HK-2 (cell line): ENCODE measurements around the gene HNRNPA1.
"Not testable (repeated sequence)": the region's sequence is repeated elsewhere in the genome, so short reads cannot be mapped to it uniquely, and the experiment has no call there.

Source experiments
- DNase-seq: peaks from one replicate; pipeline ENCODE4 v3.0.0-alpha.2; 2018; ENCODE audit not compliant: unreplicated experiment

The HNRNPA1 gene

DNA sequence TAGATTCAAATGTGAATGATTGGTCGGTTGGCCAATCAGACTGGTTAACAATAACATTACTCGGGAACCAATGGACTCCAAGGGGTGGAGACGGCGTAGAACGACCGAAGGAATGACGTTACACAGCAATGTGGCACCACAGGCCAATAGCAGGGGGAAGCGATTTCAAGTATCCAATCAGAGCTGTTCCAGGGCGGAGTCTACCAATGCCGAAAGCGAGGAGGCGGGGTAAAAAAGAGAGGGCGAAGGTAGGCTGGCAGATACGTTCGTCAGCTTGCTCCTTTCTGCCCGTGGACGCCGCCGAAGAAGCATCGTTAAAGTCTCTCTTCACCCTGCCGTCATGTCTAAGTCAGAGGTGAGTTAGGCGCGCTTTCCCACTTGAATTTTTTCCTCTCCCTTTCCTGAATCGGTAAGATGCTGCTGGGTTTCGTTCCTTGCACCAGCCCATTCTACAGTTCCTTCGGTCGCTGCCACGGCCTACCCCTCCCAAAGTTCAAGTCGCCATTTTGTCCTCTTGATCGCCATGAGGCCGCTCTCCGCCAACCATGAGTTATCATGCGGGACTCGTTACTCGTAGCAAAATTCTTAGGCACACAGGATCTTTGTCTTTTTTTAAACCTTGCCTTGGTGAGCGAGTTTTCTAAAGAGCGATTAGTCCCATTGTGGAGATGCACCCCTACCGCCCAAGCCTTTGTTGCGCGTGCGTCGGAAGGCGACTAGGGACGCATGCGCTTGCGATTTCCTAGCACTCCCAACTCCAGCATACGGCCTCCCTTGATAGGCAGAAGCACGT, at the start of gene HNRNPA1:
Gene HNRNPA1, plus strand, starts transcription at position 259 of the 793 bp plus-strand sequence. Its CDS starts 82 bp downstream, at position 341.
- peak; percentile 95 for DNase-seq

DNA sequence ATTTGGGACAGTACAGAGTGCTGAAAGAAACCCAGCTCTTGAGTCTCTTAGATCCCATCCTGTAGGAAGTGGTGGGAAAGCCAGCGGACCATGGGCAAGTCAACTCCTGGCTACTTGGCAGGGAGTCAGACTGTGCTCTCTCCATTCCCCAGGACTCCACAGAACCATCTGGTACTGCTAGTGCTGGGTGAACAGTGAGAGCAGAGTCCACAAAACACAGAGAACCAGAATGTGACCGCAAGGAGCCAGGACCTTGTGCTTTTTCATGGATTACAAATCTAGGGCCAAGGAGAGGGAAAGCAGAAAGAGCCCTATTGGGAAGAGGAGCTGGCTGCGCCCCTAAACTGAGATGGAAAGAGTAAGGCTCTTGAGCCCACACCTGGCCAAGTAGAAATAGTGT, 49.3 kb upstream of the HNRNPA1 start:
- not testable (repeated sequence) for DNase-seq

DNA sequence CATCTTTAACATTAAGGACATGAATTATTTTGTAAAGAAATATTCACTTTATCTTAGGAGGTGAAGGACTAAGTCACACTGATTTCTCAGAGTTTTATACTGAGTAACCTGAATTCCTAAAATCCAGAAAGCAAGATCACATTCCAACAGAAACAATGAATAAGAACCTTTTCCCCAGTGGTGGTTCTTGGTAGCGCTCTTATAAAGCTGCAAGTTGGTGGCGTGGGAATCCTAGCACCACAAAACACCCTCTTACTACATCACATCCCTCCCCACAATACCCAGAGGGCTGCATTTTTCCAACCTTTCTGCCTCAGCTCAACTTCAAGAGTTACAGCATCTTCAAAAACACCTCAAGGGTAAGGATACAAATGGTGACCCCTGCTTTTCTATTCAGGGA, 47.7 kb upstream of the HNRNPA1 start:
- no peak for DNase-seq

GRCh38 chr12:54238531-54238930, 42.0 kb upstream of the HNRNPA1 start:
- no peak for DNase-seq

GRCh38 chr12:54239620-54240019, 40.9 kb upstream of the HNRNPA1 start:
- no peak for DNase-seq

DNA sequence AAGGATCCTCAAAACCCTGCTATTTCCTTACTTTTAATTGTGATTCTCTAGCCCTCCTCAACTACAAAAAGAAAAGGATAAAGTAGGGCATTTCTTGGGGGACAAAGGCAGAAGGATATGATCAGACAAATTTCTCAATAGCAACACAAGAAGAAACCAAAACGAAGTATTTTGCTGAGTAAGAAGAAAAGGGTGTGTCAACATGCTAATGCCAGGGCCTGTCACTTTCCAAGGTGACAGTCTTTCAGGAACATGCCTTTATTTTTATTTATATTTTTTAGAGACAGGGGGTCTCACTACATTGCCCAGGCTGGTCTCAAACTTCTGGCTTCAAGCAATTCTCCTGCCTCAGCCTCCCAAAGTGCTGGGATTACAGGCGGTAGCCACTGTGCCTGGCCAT, 40.4 kb upstream of the HNRNPA1 start:
- no peak for DNase-seq

DNA sequence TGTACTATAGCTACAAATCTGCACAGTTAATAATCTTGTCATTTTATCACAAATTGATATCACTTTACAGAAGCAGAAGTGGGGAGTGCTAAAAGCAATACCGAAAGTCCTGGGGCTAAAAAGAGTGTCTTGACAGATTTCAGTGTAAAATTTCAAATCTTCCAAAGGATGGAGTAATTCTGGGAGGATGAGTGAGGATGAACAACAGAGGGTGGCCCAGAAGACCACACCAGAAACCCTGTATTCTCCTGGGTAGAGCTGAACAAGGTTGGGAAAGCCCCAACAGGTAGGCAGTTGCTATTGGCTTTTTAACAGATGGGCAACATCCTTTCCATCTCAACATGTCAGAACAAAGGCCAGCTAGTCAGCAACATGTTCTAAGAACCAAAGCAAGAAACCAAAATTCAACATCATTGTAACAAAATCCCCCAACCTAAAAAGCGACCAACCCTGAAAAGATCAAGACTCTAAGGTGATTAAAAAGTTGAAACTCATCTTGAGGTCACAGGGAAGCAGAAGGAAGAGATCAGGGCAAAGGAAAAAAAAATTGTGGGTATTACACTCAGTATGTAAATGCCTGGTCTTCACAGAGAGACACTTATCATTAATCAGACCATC, 39.4 kb upstream of the HNRNPA1 start:
- DNase-seq = no peak

DNA sequence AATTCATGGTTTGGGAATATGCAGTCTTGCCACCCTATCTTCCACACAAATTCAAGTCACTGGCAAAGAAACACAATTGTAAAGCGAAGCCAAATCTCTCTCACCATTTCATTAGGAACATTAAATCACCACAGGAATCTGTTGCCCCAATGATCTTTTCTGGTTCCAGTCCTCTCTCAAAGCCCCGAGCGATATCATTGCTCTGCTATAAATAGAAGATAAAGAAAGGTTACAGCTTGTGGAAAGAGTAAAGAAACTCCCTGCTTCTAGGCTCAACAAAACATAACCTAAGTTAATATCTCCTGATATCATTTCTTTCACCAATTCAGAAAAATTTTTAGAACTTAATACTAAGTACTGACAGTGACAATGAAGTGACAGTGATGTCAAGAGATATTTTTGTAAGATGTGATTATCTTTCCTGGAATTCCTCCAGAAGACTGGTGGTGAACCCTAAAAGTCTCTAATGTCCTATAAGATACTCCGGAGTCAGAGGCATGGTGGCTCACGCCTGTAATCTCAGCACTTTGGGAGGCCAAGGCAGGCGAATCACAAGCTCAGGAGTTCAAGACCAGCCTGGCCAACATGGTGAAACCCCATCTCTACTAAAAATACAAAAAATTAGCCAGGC, 34.4 kb upstream of the HNRNPA1 start:
- no peak for DNase-seq

DNA sequence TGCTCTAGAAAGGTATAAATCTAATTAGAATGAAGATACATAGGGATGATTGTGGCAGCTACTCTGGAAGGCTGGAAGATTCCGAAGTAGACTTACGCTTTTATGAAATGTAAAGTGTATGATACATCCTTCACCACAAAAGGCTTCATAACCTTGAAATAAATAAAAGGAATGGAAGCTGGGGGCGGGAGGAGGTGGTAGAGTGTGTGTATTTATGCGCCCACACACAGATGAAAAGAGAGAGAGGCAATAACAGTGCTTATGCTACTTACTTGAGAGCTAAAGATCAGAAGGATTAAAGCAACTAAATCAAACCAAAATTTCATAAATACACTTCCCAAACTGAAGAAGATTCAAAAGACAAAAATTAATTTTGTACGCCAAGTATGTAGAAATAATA, 31.0 kb upstream of the HNRNPA1 start:
- DNase-seq = no peak

- DNase-seq = no peak
These were observed 28.8 kb upstream of the HNRNPA1 start for GRCh38 chr12:54251667-54252284.

DNA sequence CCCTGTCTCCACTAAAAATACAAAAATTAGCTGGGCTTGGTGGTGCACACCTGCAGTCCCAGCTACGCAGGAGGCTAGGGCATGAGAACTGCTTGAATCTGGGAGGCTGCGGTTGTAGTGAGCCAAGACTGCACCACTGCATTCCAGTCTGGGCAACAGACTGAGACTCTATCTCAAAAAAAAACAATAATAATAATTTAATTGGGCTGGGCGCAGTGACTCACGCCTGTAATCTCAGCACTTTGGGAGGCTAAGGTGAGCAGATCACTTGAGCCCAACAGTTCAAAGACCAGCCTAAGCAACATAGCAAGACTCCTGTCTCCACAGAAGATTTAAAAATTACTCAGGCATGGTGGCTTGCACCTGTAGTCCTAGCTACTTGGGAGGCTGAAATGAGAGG, 27.3 kb upstream of the HNRNPA1 start:
- no peak for DNase-seq

- no peak for DNase-seq
These were observed 23.2 kb upstream of the HNRNPA1 start for GRCh38 chr12:54257332-54257731.

GRCh38 chr12:54258201-54258681, 22.3 kb upstream of the HNRNPA1 start:
- DNase-seq = no peak

DNA sequence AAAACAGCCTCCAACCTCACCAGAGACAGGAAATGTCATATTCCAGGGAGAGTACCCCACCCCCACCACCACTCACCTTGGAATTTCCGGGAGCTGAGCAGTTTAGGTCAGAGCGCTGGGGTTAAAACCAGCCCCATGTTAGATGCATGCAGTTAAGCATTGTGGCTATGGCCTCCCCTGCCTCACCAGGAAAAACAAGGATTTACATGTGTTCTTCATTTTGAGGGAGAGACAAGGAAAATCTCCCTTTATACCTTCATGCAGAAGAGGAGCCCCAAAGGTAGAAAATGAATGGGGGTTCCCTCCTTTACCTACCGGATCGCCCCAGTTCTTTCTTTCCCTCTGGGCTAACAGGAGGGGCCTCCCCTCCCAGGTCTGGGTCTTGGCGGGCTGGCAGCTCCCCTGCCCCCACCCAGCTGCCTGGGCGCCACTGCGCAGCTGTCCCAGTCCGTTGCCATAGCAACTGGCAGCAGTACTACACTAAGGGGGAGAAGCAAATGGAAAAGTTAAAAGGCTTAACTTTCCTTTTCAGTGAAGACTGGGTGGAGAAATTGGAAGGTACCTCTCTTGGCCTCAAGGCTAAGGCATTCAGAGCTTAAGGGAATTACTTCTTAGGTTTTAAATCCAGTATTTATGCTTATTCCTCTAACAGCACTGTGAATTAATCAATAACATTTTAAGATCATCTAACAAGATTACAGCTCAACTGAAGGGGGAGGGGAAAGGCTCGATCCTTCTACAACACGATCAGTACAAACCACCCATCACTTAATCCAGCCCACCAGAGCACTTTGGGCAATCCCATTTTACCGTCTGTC, 21.1 kb upstream of the HNRNPA1 start:
- peak; percentile 84 for DNase-seq

GRCh38 chr12:54261815-54262402, 18.6 kb upstream of the HNRNPA1 start:
- no peak for DNase-seq

- no peak for DNase-seq
These were observed 18.1 kb upstream of the HNRNPA1 start for GRCh38 chr12:54262403-54262925.

- no peak for DNase-seq
These were observed 15.1 kb upstream of the HNRNPA1 start for GRCh38 chr12:54265364-54265812.

DNA sequence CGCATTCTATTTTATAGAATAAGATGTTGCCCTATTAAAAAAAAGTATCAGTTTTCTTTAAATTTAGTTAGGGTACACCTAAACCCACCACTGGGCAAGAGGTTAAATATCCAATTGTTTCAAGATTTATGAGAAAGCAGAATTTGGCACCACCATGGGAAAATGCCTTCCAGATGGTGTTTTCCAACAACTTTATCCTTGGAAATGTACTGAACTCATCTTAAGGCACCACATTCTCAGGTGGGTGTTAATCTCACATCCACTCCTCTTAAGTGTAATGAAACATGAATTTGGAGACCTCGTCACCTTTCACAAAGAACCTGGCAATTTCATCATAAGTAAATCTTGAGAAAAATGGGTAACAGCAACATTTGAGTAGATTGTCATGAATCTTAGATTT, 13.7 kb upstream of the HNRNPA1 start:
- DNase-seq = no peak

DNA sequence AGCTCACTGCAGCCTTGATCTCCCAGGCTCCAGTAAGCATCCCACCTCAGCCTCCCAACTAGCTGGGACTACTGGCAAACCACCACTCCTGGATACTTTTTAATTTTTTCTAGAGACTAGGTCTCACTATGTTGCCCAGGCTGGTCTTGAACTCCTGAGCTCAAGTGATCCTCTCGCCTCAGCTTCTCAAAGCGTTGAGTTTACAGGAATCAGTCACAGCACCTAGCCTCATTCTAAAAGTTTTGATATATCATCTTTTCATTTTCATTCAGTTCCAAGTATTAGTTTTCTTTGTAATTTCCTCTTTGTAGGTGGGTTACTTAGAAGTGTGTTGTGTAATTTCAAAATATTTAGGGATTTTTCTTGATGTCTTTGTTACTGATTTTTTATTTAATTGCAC, 10.2 kb upstream of the HNRNPA1 start:
- no peak for DNase-seq

- no peak for DNase-seq
These were observed 8.3 kb upstream of the HNRNPA1 start for GRCh38 chr12:54272214-54272613.

GRCh38 chr12:54273981-54274380, 6.5 kb upstream of the HNRNPA1 start:
- DNase-seq = no peak
